Activated naive CD8-positive, alpha-beta T cell treated with anti-CD3 and anti-CD28 coated beads, Interleukin-2, amount 50 U/mL, for 24 hours (primary cell): ENCODE data around the gene CNOT3.

ENCODE experiments used
- ATAC-seq: fragments of 150-1000 bp; cut with Tn5 transposase; one replicate; pipeline ENCODE4 v1.10.0; 2021
- DNase-seq: peaks from one replicate; pipeline ENCODE4 v3.0.0; 2021
- H3K27ac Mint-ChIP-seq: one replicate; pipeline ENCODE4 v1.8.0; 2021; ENCODE audit warnings: mild to moderate bottlenecking, mixed read lengths
- H3K27me3 Mint-ChIP-seq: one replicate; pipeline ENCODE4 v1.8.0; 2021; ENCODE audit warnings: mixed read lengths
- H3K36me3 Mint-ChIP-seq: one replicate; pipeline ENCODE4 v1.8.0; 2021; ENCODE audit warnings: low read depth, mixed read lengths
- H3K4me1 Mint-ChIP-seq: one replicate; pipeline ENCODE4 v1.8.0; 2021; ENCODE audit warnings: mixed read lengths
- H3K4me3 Mint-ChIP-seq: one replicate; pipeline ENCODE4 v1.8.0; 2021; ENCODE audit warnings: mild to moderate bottlenecking, moderate library complexity, mixed read lengths
- H3K9me3 Mint-ChIP-seq: one replicate; pipeline ENCODE4 v1.8.0; 2021; ENCODE audit warnings: mixed read lengths

CNOT3 gene

GRCh38 chr19:54133312-54133956 is 4.1 kb upstream of the CNOT3 start:
- H3K9me3 Mint-ChIP-seq: no peaks in the 10 kb centered on the region
- no peak for ATAC-seq
- DNase-seq: no peak
- no peak overlapping the region for H3K4me3 Mint-ChIP-seq
- H3K36me3 Mint-ChIP-seq: peaks cover 3% of the 10 kb centered on the region
- no peak overlapping the region for H3K27ac Mint-ChIP-seq
- peaks cover 5% of the 10 kb centered on the region for H3K27me3 Mint-ChIP-seq
- H3K4me1 Mint-ChIP-seq: peaks cover 18% of the 10 kb centered on the region

DNA sequence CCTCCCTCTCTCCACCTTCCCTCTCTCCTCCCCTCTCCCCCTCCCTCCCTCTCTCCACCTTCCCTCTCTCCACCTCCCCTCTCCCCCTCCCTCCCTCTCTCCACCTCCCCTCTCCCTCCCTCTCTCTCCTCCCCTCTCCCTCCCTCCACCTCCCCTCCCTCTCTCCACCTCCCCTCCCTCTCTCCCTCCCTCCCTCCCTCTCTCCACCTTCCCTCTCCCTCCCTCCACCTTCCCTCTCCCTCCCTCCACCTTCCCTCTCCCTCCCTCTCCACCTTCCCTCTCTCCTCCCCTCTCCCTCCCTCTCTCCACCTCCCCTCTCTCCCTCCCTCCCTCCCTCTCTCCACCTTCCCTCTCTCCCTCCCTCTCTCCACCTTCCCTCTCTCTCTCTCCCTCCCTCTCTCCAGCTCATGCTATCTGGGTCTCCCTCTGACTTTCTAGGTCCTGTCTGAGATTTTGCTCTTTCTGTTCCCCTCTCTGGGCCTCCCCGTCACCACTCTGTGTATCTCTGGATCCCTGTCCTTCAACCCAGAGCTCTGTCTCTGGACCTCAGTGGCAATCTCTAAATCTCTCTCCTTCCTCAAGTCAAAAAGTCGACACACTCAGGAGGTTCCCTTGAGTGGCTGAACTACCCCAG is 3.5 kb upstream of the CNOT3 start:
- Mint-ChIP-seq H3K27me3 (peaks cover 5% of the 10 kb centered on the region), H3K36me3 (peaks cover 3% of the 10 kb centered on the region), H3K9me3 (no peaks in the 10 kb centered on the region), H3K4me1 (peaks cover 23% of the 10 kb centered on the region), H3K4me3 (no peak overlapping the region), H3K27ac (no peak overlapping the region)
- ATAC-seq (no peak), DNase-seq (no peak)

- Mint-ChIP-seq H3K36me3 (peaks cover 3% of the 10 kb centered on the region), H3K4me1 (peaks cover 38% of the 10 kb centered on the region), H3K9me3 (no peaks in the 10 kb centered on the region), H3K27ac (peak overlapping the region; percentile 90), H3K27me3 (peaks cover 5% of the 10 kb centered on the region), H3K4me3 (peak overlapping the region; percentile 85)
- no peak for DNase-seq
- no peak for ATAC-seq
Measured at GRCh38 chr19:54136086-54136863, 1.3 kb upstream of the CNOT3 start.

- Mint-ChIP-seq H3K9me3 (no peaks in the 10 kb centered on the region), H3K4me3 (peak overlapping the region; percentile 85), H3K27ac (peak overlapping the region; percentile 90), H3K27me3 (peaks cover 5% of the 10 kb centered on the region), H3K4me1 (peaks cover 43% of the 10 kb centered on the region), H3K36me3 (peaks cover 3% of the 10 kb centered on the region)
- peak; percentile 91 for ATAC-seq
- peak; percentile 98 for DNase-seq
Measured at GRCh38 chr19:54136864-54137698, 481 bp upstream of the CNOT3 start.

DNA sequence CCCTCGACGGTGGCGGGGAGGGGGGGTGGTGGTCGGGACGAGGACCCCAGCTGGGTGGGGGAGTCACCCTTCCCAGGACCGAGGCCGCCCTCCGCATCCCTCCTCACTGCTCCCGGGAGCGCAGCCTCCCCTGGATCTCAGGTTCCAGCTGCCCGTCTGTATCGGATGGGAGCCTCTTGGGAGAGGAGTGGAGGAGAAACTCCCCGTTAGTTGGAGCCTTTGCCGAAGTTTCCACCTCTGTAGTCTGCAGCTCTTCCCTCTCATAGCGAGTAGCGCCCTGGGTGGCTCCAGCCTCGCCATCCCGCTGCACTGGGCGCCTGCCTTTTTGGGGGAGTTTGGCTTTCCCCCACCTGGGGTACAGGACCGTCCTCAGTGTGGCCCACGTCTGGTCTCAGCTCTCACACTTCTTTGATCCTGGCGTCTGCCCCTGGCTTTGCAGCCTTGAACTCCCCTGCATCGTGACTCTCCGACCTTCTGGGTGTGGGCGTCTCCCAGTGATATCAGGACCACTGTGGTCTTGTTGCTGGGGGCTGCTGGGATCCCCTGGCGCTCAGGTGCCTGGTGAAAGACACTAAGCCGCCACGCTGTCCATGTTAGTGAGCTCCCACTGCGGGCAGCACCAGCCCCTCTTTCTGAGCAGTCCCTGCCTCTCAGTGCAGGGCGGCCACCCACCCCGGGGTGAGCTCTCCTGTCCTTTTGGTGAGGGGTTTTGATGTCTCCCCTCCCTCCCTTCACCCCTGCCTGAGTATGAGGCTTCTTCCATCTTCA is 1.1 kb downstream of the CNOT3 start:
- Mint-ChIP-seq H3K9me3 (no peaks in the 10 kb centered on the region), H3K4me1 (peaks cover 45% of the 10 kb centered on the region), H3K27me3 (peaks cover 5% of the 10 kb centered on the region), H3K4me3 (peak overlapping the region; percentile 87), H3K27ac (peak overlapping the region; percentile 92), H3K36me3 (peaks cover 11% of the 10 kb centered on the region)
- ATAC-seq (no peak), DNase-seq (peak; percentile 49)

DNA sequence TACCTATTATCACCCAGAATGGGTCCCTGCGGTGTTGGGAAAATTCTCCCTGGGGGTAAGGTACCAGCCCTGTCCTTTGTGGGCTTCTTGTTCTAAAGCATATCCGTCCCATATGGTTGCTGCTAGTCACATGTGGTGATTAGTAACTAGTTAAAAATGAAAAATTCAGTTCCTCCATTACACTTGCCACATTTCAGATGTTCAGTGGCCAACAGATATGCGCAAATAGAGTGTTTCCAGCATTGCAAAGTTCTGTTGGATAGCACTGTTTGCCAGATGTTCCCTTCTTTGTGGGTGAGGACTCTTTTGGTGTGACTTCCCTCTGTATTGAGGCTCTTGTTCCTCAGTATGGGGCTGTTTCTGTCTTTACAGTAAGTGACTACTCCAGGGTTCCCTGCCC is 3.8 kb downstream of the CNOT3 start:
- Mint-ChIP-seq H3K4me1 (peaks cover 38% of the 10 kb centered on the region), H3K9me3 (no peaks in the 10 kb centered on the region), H3K27me3 (peaks cover 5% of the 10 kb centered on the region), H3K27ac (peak overlapping the region; percentile 22), H3K36me3 (peaks cover 30% of the 10 kb centered on the region), H3K4me3 (no peak overlapping the region)
- no peak for DNase-seq
- no peak for ATAC-seq

- H3K4me1 Mint-ChIP-seq: peaks cover 29% of the 10 kb centered on the region
- H3K36me3 Mint-ChIP-seq: peaks cover 38% of the 10 kb centered on the region
- ATAC-seq (no peak), DNase-seq (no peak)
- peaks cover 2% of the 10 kb centered on the region for H3K27me3 Mint-ChIP-seq
- H3K9me3 Mint-ChIP-seq: no peaks in the 10 kb centered on the region
- peak overlapping the region; percentile 50 for H3K27ac Mint-ChIP-seq
- no peak overlapping the region for H3K4me3 Mint-ChIP-seq
Measured at GRCh38 chr19:54142166-54142780, 4.7 kb downstream of the CNOT3 start.

DNA sequence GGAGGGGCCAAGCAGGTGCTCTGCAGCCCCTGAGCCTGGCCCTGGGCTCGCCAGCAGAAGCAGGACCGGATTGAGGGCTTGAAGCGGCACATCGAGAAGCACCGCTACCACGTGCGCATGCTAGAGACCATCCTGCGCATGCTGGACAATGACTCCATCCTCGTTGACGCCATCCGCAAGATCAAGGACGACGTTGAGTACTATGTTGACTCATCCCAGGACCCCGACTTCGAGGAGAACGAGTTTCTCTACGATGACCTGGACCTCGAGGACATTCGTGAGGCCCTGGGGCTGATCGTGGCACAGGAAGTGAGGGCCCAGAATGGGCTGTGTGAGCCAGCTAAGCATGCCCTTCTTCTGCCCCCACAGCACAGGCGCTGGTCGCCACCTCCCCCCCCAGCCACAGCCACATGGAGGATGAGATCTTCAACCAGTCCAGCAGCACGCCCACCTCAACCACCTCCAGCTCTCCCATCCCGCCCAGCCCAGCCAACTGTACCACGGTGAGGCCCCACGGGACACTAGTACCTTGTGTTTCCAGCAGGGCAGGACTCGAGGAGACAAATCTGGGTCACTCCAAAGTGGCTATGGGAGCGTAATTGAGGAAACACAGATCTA is 8.1 kb downstream of the CNOT3 start:
- Mint-ChIP-seq H3K9me3 (no peaks in the 10 kb centered on the region), H3K36me3 (peaks cover 45% of the 10 kb centered on the region), H3K27me3 (no peaks in the 10 kb centered on the region), H3K4me3 (no peak overlapping the region), H3K4me1 (peaks cover 7% of the 10 kb centered on the region), H3K27ac (no peak overlapping the region)
- no peak for ATAC-seq
- DNase-seq: no peak

- Mint-ChIP-seq H3K27me3 (no peaks in the 10 kb centered on the region), H3K27ac (no peak overlapping the region), H3K4me1 (no peaks in the 10 kb centered on the region), H3K36me3 (peaks cover 40% of the 10 kb centered on the region), H3K9me3 (no peaks in the 10 kb centered on the region), H3K4me3 (no peak overlapping the region)
- ATAC-seq (no peak), DNase-seq (no peak)
Measured at GRCh38 chr19:54147676-54148075, 10.1 kb downstream of the CNOT3 start.

DNA sequence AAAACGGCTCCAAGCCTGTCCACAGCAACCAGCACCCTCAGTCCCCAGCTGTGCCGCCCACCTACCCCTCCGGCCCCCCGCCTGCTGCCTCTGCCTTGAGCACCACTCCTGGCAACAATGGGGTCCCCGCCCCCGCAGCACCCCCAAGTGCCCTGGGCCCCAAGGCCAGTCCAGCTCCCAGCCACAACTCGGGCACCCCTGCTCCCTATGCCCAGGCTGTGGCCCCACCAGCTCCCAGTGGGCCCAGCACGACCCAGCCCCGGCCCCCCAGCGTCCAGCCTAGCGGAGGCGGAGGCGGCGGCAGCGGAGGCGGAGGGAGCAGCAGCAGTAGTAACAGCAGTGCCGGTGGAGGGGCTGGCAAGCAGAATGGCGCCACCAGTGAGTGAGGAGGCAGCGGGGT is 10.6 kb downstream of the CNOT3 start:
- Mint-ChIP-seq H3K36me3 (peaks cover 40% of the 10 kb centered on the region), H3K27ac (no peak overlapping the region), H3K9me3 (no peaks in the 10 kb centered on the region)

GRCh38 chr19:54149021-54149812 is 11.7 kb downstream of the CNOT3 start:
- no peak for DNase-seq
- H3K27ac Mint-ChIP-seq: no peak overlapping the region
- H3K36me3 Mint-ChIP-seq: peaks cover 38% of the 10 kb centered on the region
- no peaks in the 10 kb centered on the region for H3K9me3 Mint-ChIP-seq
- H3K27me3 Mint-ChIP-seq: no peaks in the 10 kb centered on the region
- H3K4me3 Mint-ChIP-seq: no peak overlapping the region
- no peak for ATAC-seq
- H3K4me1 Mint-ChIP-seq: peaks cover 10% of the 10 kb centered on the region

More for the DNA sequence above, 10.6 kb downstream of the CNOT3 start:
- DNase-seq: no peak
- no peak overlapping the region for H3K4me3 Mint-ChIP-seq
- ATAC-seq: no peak
- no peaks in the 10 kb centered on the region for H3K4me1 Mint-ChIP-seq
- no peaks in the 10 kb centered on the region for H3K27me3 Mint-ChIP-seq

DNA sequence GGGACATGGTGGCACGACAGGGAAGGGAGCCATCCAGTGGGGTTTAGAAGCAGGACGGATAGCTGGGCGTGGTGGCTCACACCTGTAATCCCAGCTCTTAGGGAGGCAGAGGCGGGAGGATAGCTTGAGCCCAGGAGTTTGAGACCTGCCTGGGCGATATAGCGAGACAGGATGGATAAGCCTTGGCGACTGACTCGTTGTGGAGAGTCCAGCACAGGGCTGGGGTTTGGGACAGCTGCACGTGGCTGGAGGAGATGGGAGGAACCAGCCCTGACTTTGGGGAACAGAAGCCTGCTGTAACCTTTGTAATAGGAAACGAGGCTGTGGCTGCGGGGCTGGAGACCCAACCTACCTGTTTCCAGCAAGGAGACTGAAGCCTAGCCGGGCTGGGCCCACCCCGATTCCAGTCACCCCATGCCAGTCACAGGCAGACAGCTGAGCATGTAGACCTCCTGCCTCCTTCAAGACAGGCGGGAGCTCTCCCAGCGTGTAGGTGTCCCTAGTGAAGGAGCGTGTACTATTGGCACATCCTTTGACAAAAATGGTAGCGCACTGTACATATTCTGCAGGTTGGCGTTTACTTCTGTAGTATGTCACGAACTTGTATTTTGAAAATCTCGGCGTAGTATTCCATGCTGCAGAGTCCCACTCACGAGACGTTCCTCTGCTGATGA is 13.9 kb downstream of the CNOT3 start:
- Mint-ChIP-seq H3K4me1 (peaks cover 20% of the 10 kb centered on the region), H3K27me3 (no peaks in the 10 kb centered on the region), H3K9me3 (no peaks in the 10 kb centered on the region), H3K4me3 (no peak overlapping the region), H3K27ac (no peak overlapping the region), H3K36me3 (peaks cover 34% of the 10 kb centered on the region)
- DNase-seq: no peak
- no peak for ATAC-seq
